ENCODE results near the gene RNF220.

The RNF220 gene

DNA sequence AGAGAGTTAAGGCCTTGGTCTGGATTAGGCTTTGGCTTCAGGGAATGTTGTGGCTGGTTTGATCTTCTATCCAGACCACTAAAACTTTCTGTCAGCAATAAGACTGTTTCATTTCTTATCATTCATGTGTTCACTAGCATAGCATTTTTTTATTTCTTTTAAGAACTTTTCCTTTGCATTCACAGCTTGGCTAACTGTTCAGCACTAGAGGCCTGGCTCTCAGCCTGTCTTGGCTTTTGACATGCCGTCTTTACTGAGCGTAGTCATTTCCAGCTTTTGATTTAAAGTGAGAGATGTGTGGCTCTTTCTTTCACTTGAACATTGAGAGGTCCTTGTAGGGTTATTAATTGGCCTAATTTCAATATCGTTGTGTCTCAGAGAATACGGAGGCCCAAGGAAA, 62.5 kb downstream of the RNF220 start:
- TF ChIP-seq, protein P1, sequence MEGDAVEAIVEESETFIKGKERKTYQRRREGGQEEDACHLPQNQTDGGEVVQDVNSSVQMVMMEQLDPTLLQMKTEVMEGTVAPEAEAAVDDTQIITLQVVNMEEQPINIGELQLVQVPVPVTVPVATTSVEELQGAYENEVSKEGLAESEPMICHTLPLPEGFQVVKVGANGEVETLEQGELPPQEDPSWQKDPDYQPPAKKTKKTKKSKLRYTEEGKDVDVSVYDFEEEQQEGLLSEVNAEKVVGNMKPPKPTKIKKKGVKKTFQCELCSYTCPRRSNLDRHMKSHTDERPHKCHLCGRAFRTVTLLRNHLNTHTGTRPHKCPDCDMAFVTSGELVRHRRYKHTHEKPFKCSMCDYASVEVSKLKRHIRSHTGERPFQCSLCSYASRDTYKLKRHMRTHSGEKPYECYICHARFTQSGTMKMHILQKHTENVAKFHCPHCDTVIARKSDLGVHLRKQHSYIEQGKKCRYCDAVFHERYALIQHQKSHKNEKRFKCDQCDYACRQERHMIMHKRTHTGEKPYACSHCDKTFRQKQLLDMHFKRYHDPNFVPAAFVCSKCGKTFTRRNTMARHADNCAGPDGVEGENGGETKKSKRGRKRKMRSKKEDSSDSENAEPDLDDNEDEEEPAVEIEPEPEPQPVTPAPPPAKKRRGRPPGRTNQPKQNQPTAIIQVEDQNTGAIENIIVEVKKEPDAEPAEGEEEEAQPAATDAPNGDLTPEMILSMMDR (IDR thresholded peaks at IDR 0.05; ENCODE audit: extremely low read depth, missing control alignments): no peak

DNA sequence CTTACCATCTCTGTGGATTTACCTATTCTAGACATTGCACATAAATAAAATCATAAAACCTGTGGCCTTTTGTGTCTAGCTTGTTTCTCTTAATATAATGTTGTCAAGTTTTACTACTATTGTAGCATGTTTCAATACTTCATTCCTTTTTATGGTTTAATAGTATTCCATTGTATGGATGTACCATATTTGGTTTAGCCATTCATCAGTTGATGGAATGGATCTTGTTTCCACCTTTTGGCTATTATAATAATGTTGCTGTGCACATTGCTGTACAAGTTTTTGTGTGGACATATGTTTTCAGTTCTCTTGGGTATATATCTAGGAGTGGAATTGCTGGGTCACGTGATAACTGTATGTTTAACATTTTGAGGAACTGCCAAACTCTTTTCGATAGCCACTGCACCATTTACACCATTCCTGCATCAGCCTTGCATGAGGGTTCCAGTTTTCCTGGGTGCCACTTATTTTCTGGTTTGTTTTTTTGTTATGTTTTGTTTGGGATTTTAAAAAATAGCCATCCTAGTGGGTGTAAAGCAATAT, 66.9 kb downstream of the RNF220 start:
- TF ChIP-seq, protein P1 (IDR thresholded peaks at IDR 0.05; ENCODE audit: extremely low read depth, missing control alignments): no peak
- no peak for DNase-seq (ENCODE audit: low spot score)

More for the DNA sequence above, 62.5 kb downstream of the RNF220 start:
- DNase-seq (ENCODE audit: low spot score): no peak

GRCh38 chr1:44472620-44473525, 67.8 kb downstream of the RNF220 start:
- peak; percentile 37 for DNase-seq (ENCODE audit: low spot score)
- TF ChIP-seq, protein P1 (IDR thresholded peaks at IDR 0.05; ENCODE audit: extremely low read depth, missing control alignments): no peak

- TF ChIP-seq, protein P1 (IDR thresholded peaks at IDR 0.05; ENCODE audit: extremely low read depth, missing control alignments): no peak
These were observed 71.8 kb downstream of the RNF220 start for GRCh38 chr1:44476891-44477290.

GRCh38 chr1:44481701-44482100, 76.6 kb downstream of the RNF220 start:
- DNase-seq (ENCODE audit: low spot score): no peak
- TF ChIP-seq, protein P1 (IDR thresholded peaks at IDR 0.05; ENCODE audit: extremely low read depth, missing control alignments): no peak

More at GRCh38 chr1:44476891-44477290, 71.8 kb downstream of the RNF220 start:
- no peak for DNase-seq (ENCODE audit: low spot score)

- TF ChIP-seq, protein P1 (IDR thresholded peaks at IDR 0.05; ENCODE audit: extremely low read depth, missing control alignments): no peak
- DNase-seq (ENCODE audit: low spot score): no peak
These were observed 78.2 kb downstream of the RNF220 start for GRCh38 chr1:44483089-44483874.
